Measurements from ENCODE around the gene DPP6.
"Not testable (repeated sequence)": the region's sequence is repeated elsewhere in the genome, so short reads cannot be mapped to it uniquely, and the experiment has no call there.

DPP6 gene

DNA sequence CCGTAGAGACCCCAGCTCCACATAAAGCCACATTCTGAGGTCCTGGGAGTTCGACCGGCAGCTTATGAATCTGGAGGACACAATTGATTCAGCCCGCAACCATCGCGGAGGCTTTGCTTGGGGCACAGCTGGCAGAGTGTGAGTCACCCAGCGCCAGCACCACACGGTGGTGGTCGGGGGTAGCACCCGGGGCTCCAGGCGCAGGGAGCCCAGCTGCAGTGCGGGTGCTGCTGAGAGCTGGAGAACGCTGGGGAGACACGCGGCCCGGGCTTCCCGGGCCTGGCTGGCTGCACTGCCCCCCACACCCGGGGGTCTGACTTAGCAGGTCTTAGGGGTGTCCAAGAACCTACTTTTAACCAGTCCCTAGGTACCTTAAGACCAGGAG is 862.8 kb downstream of the DPP6 start:
- no peak overlapping the region for H3K9ac ChIP-seq (ENCODE audit: low read length in 2 of 2)

DNA sequence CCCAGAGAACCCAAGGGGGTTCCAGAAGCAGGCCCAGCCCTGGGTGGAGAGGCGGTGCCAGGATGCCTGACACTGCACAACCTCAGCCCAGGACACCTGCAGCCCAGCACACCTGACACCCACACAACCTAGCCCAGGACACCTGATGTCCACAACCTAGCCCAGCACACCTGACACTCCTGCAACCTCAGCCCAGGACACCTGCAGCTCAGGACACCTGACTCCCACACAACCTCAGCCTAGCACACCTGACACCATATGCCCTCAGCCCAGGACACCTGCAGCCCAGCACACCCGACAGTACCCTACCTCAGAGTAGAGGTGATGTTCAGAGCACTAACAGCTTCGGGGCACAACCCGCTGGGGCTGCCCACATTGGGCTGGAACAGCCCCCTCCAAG is 863.4 kb downstream of the DPP6 start:
- Histone ChIP-seq H3K27me3 (ENCODE audit: control insufficient read depth in 1 of 2, insufficient read depth in 2 of 2, low read length in 2 of 2) (peaks cover 11 to 20% of the 10 kb centered on the region in 2 donors), H3K4me1 (ENCODE audit: control insufficient read depth, insufficient read depth, low read length) (peaks cover 3% of the 10 kb centered on the region), H3K9ac (ENCODE audit: low read length in 2 of 2) (no peak overlapping the region), H3K36me3 (ENCODE audit: control insufficient read depth in 2 of 2, insufficient read depth in 2 of 2, low read length in 2 of 2) (no peaks in the 10 kb centered on the region), H3K27ac (ENCODE audit: low read length) (no peak overlapping the region), H3K4me3 (ENCODE audit: low read length in 2 of 2) (no peak overlapping the region), H3K9me3 (ENCODE audit: control insufficient read depth in 2 of 2, low read length in 2 of 2) (peaks cover 0 to 3% of the 10 kb centered on the region in 2 donors)

More for the DNA sequence above, 862.8 kb downstream of the DPP6 start:
- H3K27ac ChIP-seq (ENCODE audit: low read length) = no peak overlapping the region
- no peaks in the 10 kb centered on the region for H3K36me3 ChIP-seq (ENCODE audit: control insufficient read depth in 2 of 2, insufficient read depth in 2 of 2, low read length in 2 of 2)
- H3K27me3 ChIP-seq (ENCODE audit: control insufficient read depth in 1 of 2, insufficient read depth in 2 of 2, low read length in 2 of 2) = peaks cover 11 to 20% of the 10 kb centered on the region in 2 donors
- no peak overlapping the region for H3K4me3 ChIP-seq (ENCODE audit: low read length in 2 of 2)
- H3K9me3 ChIP-seq (ENCODE audit: control insufficient read depth in 2 of 2, low read length in 2 of 2) = peaks cover 0 to 3% of the 10 kb centered on the region in 2 donors
- H3K4me1 ChIP-seq (ENCODE audit: control insufficient read depth, insufficient read depth, low read length) = peaks cover 3% of the 10 kb centered on the region

DNA sequence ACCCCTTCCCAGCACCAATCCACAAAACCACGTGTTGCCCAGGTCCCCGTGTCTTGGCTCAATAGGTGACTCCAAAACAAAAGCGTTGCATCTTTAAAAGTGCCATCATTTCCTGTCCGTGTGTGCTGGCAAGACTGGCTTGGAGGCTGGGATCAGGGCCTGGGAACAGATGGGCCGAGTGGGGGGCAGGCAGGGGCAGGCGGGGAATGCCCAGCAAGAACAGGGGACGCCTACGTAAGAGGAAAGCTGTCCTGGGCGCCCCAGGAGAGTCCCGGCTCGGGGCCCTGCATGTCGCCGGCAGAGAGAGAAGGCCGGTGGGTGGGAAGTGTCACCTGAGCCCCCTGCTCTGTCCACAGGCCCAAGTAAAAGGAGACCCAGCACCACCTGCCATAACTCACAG is 864.2 kb downstream of the DPP6 start:
- peaks cover 3% of the 10 kb centered on the region for H3K4me1 ChIP-seq (ENCODE audit: control insufficient read depth, insufficient read depth, low read length)
- H3K27me3 ChIP-seq (ENCODE audit: control insufficient read depth in 1 of 2, insufficient read depth in 2 of 2, low read length in 2 of 2) = peaks cover 11 to 20% of the 10 kb centered on the region in 2 donors
- no peaks in the 10 kb centered on the region for H3K9me3 ChIP-seq (ENCODE audit: control insufficient read depth in 2 of 2, low read length in 2 of 2)
- H3K4me3 ChIP-seq (ENCODE audit: low read length in 2 of 2) = no peak overlapping the region
- H3K27ac ChIP-seq (ENCODE audit: low read length) = no peak overlapping the region
- H3K36me3 ChIP-seq (ENCODE audit: control insufficient read depth in 2 of 2, insufficient read depth in 2 of 2, low read length in 2 of 2) = no peaks in the 10 kb centered on the region
- no peak overlapping the region for H3K9ac ChIP-seq (ENCODE audit: low read length in 2 of 2)

DNA sequence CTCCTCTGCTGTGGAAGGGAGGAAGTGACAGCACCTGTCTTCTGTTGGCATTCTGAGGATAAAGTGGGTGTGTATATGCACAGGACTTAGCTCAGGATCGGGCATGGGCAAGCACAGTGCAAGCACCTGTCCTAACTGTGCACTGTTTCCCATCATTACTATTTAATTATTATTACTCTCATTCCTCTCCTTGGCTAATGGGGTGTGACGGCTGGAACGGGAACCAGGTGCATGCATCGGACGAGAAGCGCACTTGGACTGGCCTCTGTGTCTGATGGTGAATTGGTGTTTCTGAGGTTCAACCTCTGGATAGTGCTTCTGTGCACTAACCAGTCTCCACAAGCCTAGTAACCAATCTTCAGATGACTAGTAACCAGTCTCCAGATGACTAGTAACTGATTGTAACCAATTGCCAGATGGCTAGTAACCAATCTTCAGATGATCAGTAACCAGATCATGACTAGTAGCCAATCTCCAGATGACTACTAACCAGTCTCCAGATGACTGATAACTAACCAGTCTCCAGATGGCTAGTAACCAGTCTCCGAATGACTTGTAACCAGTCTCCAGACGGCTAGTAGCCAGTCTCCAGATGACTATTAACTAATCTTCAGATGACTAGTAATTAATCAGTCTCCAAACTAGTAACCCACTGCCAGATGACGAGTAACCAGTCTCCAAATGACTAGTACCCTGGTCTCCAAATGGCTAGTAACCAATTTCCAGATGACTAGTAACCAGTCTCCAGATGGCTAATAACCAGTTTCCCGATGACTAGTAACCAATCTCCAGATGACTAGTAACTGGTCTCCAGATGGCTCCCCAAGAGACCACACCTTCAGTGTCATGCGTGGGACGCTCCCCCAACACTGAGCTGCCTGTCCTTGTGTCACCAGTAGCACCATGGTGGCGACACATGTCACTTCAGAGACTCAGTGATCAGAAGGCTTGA is 864.9 kb downstream of the DPP6 start:
- no peak overlapping the region for H3K9ac ChIP-seq (ENCODE audit: low read length in 2 of 2)
- H3K27ac ChIP-seq (ENCODE audit: low read length) = no peak overlapping the region
- H3K36me3 ChIP-seq (ENCODE audit: control insufficient read depth in 2 of 2, insufficient read depth in 2 of 2, low read length in 2 of 2) = no peaks in the 10 kb centered on the region
- H3K4me3 ChIP-seq (ENCODE audit: low read length in 2 of 2) = no peak overlapping the region
- H3K27me3 ChIP-seq (ENCODE audit: control insufficient read depth in 1 of 2, insufficient read depth in 2 of 2, low read length in 2 of 2) = peaks cover 11 to 20% of the 10 kb centered on the region in 2 donors
- H3K9me3 ChIP-seq (ENCODE audit: control insufficient read depth in 2 of 2, low read length in 2 of 2) = no peaks in the 10 kb centered on the region
- H3K4me1 ChIP-seq (ENCODE audit: control insufficient read depth, insufficient read depth, low read length) = peaks cover 3% of the 10 kb centered on the region

DNA sequence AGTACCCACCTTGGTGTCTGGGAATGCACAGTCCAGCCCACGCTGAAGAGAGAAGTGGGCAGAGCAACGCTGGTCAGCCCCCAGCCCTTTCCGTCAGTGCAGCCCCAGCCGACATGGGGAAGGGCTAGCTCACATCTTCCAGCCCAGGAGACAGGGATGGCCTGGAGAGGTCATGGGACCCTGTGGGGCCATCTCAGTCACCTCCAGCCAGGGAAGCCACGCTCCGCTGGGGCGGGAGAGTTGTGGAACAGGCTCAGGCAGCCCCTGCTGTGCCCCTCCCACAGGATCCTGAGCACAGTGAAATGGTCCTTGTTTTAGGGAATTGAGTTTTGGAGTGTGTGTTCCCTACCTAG is 865.6 kb downstream of the DPP6 start:
- H3K9me3 ChIP-seq (ENCODE audit: control insufficient read depth in 2 of 2, low read length in 2 of 2) = no peaks in the 10 kb centered on the region
- H3K4me1 ChIP-seq (ENCODE audit: control insufficient read depth, insufficient read depth, low read length) = peaks cover 3% of the 10 kb centered on the region
- H3K36me3 ChIP-seq (ENCODE audit: control insufficient read depth in 2 of 2, insufficient read depth in 2 of 2, low read length in 2 of 2) = no peaks in the 10 kb centered on the region
- no peak overlapping the region for H3K9ac ChIP-seq (ENCODE audit: low read length in 2 of 2)
- H3K27ac ChIP-seq (ENCODE audit: low read length) = no peak overlapping the region
- H3K27me3 ChIP-seq (ENCODE audit: control insufficient read depth in 1 of 2, insufficient read depth in 2 of 2, low read length in 2 of 2) = peaks cover 11 to 20% of the 10 kb centered on the region in 2 donors
- no peak overlapping the region for H3K4me3 ChIP-seq (ENCODE audit: low read length in 2 of 2)

DNA sequence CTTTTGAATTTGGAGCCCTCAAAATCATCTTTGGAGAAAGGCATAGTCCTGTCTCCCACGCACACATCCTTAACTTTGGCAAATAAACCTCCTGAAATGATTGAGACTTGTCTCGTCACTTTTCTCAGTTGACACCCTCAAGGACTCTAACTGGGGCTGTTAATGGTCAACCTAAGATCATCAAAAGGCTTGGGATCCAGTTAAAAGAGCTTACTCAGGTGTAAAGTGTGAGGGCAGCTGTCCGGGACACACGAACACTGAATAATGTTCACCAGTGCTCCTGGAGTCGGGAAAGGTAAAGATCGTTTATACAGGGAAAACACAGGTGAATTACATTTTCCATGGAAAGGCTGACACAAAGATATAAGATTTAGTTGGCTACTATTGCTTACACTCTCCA is 866.1 kb downstream of the DPP6 start:
- no peaks in the 10 kb centered on the region for H3K9me3 ChIP-seq (ENCODE audit: control insufficient read depth in 2 of 2, low read length in 2 of 2)
- H3K9ac ChIP-seq (ENCODE audit: low read length in 2 of 2) = no peak overlapping the region
- no peak overlapping the region for H3K4me3 ChIP-seq (ENCODE audit: low read length in 2 of 2)
- no peaks in the 10 kb centered on the region for H3K36me3 ChIP-seq (ENCODE audit: control insufficient read depth in 2 of 2, insufficient read depth in 2 of 2, low read length in 2 of 2)
- H3K4me1 ChIP-seq (ENCODE audit: control insufficient read depth, insufficient read depth, low read length) = peaks cover 3% of the 10 kb centered on the region
- H3K27me3 ChIP-seq (ENCODE audit: control insufficient read depth in 1 of 2, insufficient read depth in 2 of 2, low read length in 2 of 2) = peaks cover 11 to 20% of the 10 kb centered on the region in 2 donors
- no peak overlapping the region for H3K27ac ChIP-seq (ENCODE audit: low read length)

DNA sequence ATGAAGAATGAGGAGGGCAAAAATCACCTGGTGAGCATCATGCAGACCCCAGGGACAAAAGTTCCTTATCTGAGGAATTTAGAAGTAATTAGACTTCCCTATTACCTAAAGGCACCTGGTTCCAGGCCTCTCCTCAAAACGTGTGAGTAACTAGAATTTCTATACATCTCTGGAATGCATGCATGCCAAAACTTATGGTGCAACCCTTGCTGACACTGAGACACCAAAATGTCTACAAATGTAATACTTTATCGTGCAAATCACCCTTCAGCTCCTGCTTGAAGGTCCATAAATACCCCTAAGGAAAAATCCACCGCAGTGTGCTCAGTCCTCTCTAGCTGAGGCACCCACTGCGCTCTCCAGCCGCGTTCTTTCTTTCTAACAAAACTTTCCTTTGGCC is 866.5 kb downstream of the DPP6 start:
- H3K27ac ChIP-seq (ENCODE audit: low read length) = no peak overlapping the region
- H3K27me3 ChIP-seq (ENCODE audit: control insufficient read depth in 1 of 2, insufficient read depth in 2 of 2, low read length in 2 of 2) = peaks cover 11 to 20% of the 10 kb centered on the region in 2 donors
- H3K4me1 ChIP-seq (ENCODE audit: control insufficient read depth, insufficient read depth, low read length) = peaks cover 3% of the 10 kb centered on the region
- H3K4me3 ChIP-seq (ENCODE audit: low read length in 2 of 2) = no peak overlapping the region
- H3K36me3 ChIP-seq (ENCODE audit: control insufficient read depth in 2 of 2, insufficient read depth in 2 of 2, low read length in 2 of 2) = no peaks in the 10 kb centered on the region
- no peaks in the 10 kb centered on the region for H3K9me3 ChIP-seq (ENCODE audit: control insufficient read depth in 2 of 2, low read length in 2 of 2)
- no peak overlapping the region for H3K9ac ChIP-seq (ENCODE audit: low read length in 2 of 2)

DNA sequence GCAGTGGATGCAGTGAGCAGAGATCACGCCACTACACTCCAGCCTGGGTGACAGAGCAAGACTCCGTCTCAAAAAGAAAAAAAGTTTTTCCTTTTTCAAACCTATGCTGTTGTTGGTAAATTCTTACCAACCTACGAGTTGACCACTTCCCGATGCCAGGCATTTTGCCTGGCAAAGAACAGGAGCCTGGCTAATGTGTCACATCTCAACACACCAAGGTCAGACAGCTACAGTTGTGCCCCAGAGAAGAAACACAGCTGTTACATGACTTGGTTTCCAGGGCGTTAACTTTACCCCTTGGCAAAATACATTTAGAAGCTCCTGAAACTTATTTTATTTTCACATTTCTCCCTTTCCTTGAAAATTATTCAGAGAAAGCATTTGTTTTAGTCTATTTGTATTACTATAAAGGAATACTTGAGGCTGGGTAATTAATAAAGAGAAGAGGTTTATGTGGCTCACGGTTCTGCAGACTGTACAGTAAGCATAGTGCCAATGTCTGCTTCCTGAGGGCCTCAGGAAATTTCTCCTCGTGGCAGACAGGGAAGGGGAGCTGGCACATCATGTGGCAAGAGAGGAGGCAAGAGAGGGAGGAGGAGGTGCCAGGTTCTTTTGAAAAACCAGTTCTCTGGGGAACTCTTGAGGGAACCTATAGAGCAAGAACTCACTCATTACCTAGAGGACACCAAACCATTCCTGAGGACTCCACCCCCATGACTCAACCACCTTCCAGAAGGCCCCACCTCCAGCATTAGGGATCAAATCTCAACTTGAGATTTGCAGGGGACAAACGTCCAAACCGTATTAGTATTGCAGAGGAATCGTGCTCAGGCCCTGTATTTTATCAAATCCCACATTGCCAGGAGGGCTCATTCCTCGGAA is 867.4 kb downstream of the DPP6 start:
- H3K9ac ChIP-seq (ENCODE audit: low read length in 2 of 2) = no peak overlapping the region
- no peaks in the 10 kb centered on the region for H3K36me3 ChIP-seq (ENCODE audit: control insufficient read depth in 2 of 2, insufficient read depth in 2 of 2, low read length in 2 of 2)
- H3K4me1 ChIP-seq (ENCODE audit: control insufficient read depth, insufficient read depth, low read length) = no peaks in the 10 kb centered on the region
- peaks cover 11 to 14% of the 10 kb centered on the region in 2 donors for H3K27me3 ChIP-seq (ENCODE audit: control insufficient read depth in 1 of 2, insufficient read depth in 2 of 2, low read length in 2 of 2)
- H3K27ac ChIP-seq (ENCODE audit: low read length) = no peak overlapping the region
- H3K4me3 ChIP-seq (ENCODE audit: low read length in 2 of 2) = no peak overlapping the region
- no peaks in the 10 kb centered on the region for H3K9me3 ChIP-seq (ENCODE audit: control insufficient read depth in 2 of 2, low read length in 2 of 2)

DNA sequence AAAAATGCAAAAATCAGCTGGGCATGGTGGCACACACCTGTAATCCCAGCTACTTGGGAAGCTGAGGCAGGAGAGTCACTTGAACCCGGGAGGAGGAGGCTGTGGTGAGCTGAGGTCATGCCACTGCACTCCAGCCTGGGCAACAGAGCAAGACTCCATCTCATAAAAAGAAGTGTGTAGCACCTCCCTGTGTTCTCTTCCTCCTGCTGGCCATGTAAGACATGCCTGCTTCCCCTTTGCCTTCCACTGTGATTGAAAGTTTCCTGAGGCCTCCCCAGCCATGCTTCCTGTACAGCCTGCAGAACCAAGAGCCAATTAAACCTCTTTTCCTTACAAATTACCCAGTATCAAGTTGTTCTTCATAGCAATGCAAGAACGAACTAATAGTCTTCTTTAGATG is 870.3 kb downstream of the DPP6 start:
- H3K4me1 ChIP-seq (ENCODE audit: control insufficient read depth, insufficient read depth, low read length); H3K36me3 ChIP-seq (ENCODE audit: control insufficient read depth in 2 of 2, insufficient read depth in 2 of 2, low read length in 2 of 2); H3K4me3 ChIP-seq (ENCODE audit: low read length in 2 of 2); H3K9me3 ChIP-seq (ENCODE audit: control insufficient read depth in 2 of 2, low read length in 2 of 2); H3K27ac ChIP-seq (ENCODE audit: low read length); H3K27me3 ChIP-seq (ENCODE audit: control insufficient read depth in 1 of 2, insufficient read depth in 2 of 2, low read length in 2 of 2); H3K9ac ChIP-seq (ENCODE audit: low read length in 2 of 2): not testable (repeated sequence)

DNA sequence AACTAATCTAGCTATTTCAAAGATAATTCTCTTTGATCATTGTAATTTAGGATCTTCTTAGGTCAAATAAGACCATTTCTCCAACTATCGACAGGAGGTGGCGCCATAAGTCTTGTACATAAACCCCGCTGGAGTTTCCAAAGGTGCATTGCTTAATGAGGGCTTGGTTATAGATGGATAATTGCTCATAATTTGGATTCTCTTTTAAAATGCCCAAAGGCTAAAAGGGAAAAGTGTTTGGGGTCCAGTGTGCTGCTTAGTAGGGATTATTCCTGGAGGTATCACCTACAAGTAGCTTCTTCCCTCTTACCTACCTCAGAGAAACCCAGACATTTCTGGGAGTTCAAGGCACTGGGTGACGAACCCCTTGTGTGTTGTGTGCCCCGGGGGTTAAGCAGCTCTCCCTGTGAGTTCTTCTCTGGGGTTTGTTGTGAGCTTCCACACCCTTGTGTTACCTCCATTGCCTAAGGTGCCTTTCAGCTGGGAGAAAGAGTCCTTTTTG is 875.5 kb downstream of the DPP6 start:
- Histone ChIP-seq H3K9ac (ENCODE audit: low read length in 2 of 2) (peak overlapping the region; percentile 92 to 93), H3K9me3 (ENCODE audit: control insufficient read depth in 2 of 2, low read length in 2 of 2) (no peaks in the 10 kb centered on the region), H3K4me1 (ENCODE audit: control insufficient read depth, insufficient read depth, low read length) (peaks cover 7% of the 10 kb centered on the region), H3K4me3 (ENCODE audit: low read length in 2 of 2) (peak overlapping the region; percentile 92 to 99), H3K36me3 (ENCODE audit: control insufficient read depth in 2 of 2, insufficient read depth in 2 of 2, low read length in 2 of 2) (no peaks in the 10 kb centered on the region), H3K27ac (ENCODE audit: low read length) (peak overlapping the region; percentile 92), H3K27me3 (ENCODE audit: control insufficient read depth in 1 of 2, insufficient read depth in 2 of 2, low read length in 2 of 2) (no peaks in the 10 kb centered on the region)
